Measurements from ENCODE around the gene MDFI. TPM values are rescaled to one million over a fixed set of nuclear protein-coding genes. Genes with fewer than 3 reads are reported as not detected.

Gene MDFI
- total and polyA plus RNA-seq, 4 donors: 0.24 to 2.8 (median 0.50) TPM; not detected in 1

GRCh38 chr6:41692730-41693129, 54.5 kb downstream of the MDFI start:
- Histone ChIP-seq H3K9ac (ENCODE audit: low read depth in 1 of 2, low read length in 2 of 2) (no peak overlapping the region), H3K27ac (ENCODE audit: low read depth in 1 of 2, low read length in 2 of 2) (no peak overlapping the region), H3K9me3 (ENCODE audit: control insufficient read depth in 4 of 4, low read length in 3 of 4) (no peaks in the 10 kb centered on the region), H3K36me3 (ENCODE audit: control insufficient read depth in 4 of 4, insufficient read depth in 3 of 4, low read depth in 1 of 4, low read length in 3 of 4) (peaks cover 0 to 16% (median 2%) of the 10 kb centered on the region in 4 donors), H3K4me3 (ENCODE audit: low read depth in 1 of 3, low read length in 3 of 3) (no peak overlapping the region), H3K4me1 (ENCODE audit: control insufficient read depth in 4 of 4, insufficient read depth in 4 of 4, low read length in 3 of 4) (no peaks in the 10 kb centered on the region), H3K27me3 (ENCODE audit: control insufficient read depth in 4 of 4, insufficient read depth in 4 of 4, low read length in 3 of 4) (no peaks in the 10 kb centered on the region)
- no peak for TF ChIP-seq EGR1 (IDR thresholded peaks at IDR 0.05; ENCODE audit: low read depth in 2 of 2)
- TF ChIP-seq GABPA (IDR thresholded peaks at IDR 0.05 in 1 of 2, conservative IDR thresholded peaks at IDR 0.05 in 1 of 2): no peak
- no peak for TF ChIP-seq CTCF (IDR thresholded peaks at IDR 0.05; ENCODE audit: low read depth, low read length, missing input control)
- no peak for TF ChIP-seq JUND (IDR thresholded peaks at IDR 0.05)
- TF ChIP-seq YY1 (IDR thresholded peaks at IDR 0.05): no peak
- TF ChIP-seq FOXA1 (IDR thresholded peaks at IDR 0.05): no peak
- TF ChIP-seq NR2F2 (IDR thresholded peaks at IDR 0.05): no peak
- no peak for TF ChIP-seq HNF4G (IDR thresholded peaks at IDR 0.05)
- TF ChIP-seq SP1 (IDR thresholded peaks at IDR 0.05): no peak
- TF ChIP-seq HNF4A (conservative IDR thresholded peaks at IDR 0.05): no peak
- no peak for TF ChIP-seq FOXA2 (IDR thresholded peaks at IDR 0.05)
- WGBS: 94% methylated on average over 2 of the region's 2 CpGs
- DNase-seq (ENCODE audit: low spot score): no peak

DNA sequence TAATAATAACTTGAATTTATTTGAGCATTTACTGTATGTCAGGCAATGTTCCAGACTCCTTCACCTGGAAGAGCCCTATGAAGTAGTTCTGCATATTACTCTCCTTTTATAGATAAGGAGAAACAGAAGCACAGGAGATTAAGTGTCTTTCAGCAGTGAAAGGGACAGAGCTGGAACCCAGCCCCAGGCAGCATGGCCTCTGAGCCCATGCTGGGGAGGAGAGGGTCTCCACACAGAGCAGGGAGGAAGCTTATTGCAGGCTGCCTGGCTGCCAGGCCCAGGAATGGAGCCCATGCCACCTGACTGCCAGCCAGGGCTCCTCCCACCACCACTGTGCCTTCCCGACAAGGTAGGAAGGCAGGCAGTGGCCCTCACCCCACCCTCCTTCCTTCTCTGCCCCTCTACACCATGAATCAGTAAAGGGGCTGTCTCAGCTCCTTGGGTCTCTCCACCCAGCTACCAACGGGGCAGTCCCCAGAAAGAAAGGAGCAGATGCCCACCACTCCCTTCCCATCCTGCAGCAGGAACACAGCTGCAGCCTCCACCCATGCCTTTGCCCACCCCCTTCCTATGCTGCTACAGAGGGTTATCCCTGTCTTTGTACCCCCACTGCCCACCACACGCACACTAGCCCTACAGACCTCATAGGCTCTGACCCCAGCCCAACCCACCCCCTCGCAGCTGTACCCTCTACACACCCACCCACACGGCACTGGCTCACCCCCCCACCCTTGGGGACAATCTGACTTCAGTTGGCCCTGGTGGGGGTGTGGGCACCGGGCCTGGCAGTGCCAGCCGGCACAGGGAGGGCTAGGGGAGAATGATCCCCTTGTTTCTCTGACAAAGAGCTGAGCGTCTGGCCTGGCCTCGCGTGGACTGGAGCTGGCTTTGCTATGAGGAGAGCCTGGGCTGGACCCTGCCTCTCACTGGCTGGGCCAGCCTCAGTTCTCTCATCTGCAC, 55.3 kb downstream of the MDFI start:
- no peak overlapping the region for H3K9ac ChIP-seq (ENCODE audit: low read depth in 1 of 2, low read length in 2 of 2)
- peaks cover 0 to 9% (median under 1%) of the 10 kb centered on the region in 4 donors for H3K36me3 ChIP-seq (ENCODE audit: control insufficient read depth in 4 of 4, insufficient read depth in 3 of 4, low read depth in 1 of 4, low read length in 3 of 4)
- TF ChIP-seq RXRA (IDR thresholded peaks at IDR 0.05): no peak
- no peak overlapping the region for H3K27ac ChIP-seq (ENCODE audit: low read depth in 1 of 2, low read length in 2 of 2)
- H3K4me1 ChIP-seq (ENCODE audit: control insufficient read depth in 4 of 4, insufficient read depth in 4 of 4, low read length in 3 of 4): no peaks in the 10 kb centered on the region
- no peaks in the 10 kb centered on the region for H3K9me3 ChIP-seq (ENCODE audit: control insufficient read depth in 4 of 4, low read length in 3 of 4)
- H3K27me3 ChIP-seq (ENCODE audit: control insufficient read depth in 4 of 4, insufficient read depth in 4 of 4, low read length in 3 of 4): no peaks in the 10 kb centered on the region
- H3K4me3 ChIP-seq (ENCODE audit: low read depth in 1 of 3, low read length in 3 of 3): no peak overlapping the region
- no peak for DNase-seq (ENCODE audit: low spot score)
- 88% methylated on average over 10 of the region's 10 CpGs for WGBS

GRCh38 chr6:41694815-41695526, 56.7 kb downstream of the MDFI start:
- H3K27me3 ChIP-seq (ENCODE audit: control insufficient read depth in 4 of 4, insufficient read depth in 4 of 4, low read length in 3 of 4): no peaks in the 10 kb centered on the region
- H3K27ac ChIP-seq (ENCODE audit: low read depth in 1 of 2, low read length in 2 of 2): no peak overlapping the region
- H3K9ac ChIP-seq (ENCODE audit: low read depth in 1 of 2, low read length in 2 of 2): no peak overlapping the region
- H3K9me3 ChIP-seq (ENCODE audit: control insufficient read depth in 4 of 4, low read length in 3 of 4): no peaks in the 10 kb centered on the region
- no peak for DNase-seq (ENCODE audit: low spot score)
- H3K36me3 ChIP-seq (ENCODE audit: control insufficient read depth in 4 of 4, insufficient read depth in 3 of 4, low read depth in 1 of 4, low read length in 3 of 4): peaks cover 0 to 8% (median under 1%) of the 10 kb centered on the region in 4 donors
- H3K4me1 ChIP-seq (ENCODE audit: control insufficient read depth in 4 of 4, insufficient read depth in 4 of 4, low read length in 3 of 4): no peaks in the 10 kb centered on the region
- WGBS: 89% methylated on average over 6 of the region's 6 CpGs
- no peak overlapping the region for H3K4me3 ChIP-seq (ENCODE audit: low read depth in 1 of 3, low read length in 3 of 3)
- TF ChIP-seq HNF4A (conservative IDR thresholded peaks at IDR 0.05): no peak
- TF ChIP-seq GABPA (IDR thresholded peaks at IDR 0.05 in 1 of 2, conservative IDR thresholded peaks at IDR 0.05 in 1 of 2): no peak
- TF ChIP-seq CTCF (IDR thresholded peaks at IDR 0.05; ENCODE audit: low read depth, low read length, missing input control): no peak
- TF ChIP-seq, protein P1, sequence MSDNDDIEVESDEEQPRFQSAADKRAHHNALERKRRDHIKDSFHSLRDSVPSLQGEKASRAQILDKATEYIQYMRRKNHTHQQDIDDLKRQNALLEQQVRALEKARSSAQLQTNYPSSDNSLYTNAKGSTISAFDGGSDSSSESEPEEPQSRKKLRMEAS (IDR thresholded peaks at IDR 0.05): no peak
- no peak for TF ChIP-seq YY1 (IDR thresholded peaks at IDR 0.05)
- no peak for TF ChIP-seq TAF1 (conservative IDR thresholded peaks at IDR 0.05)
- TF ChIP-seq JUND (IDR thresholded peaks at IDR 0.05): no peak
- no peak for TF ChIP-seq REST (IDR thresholded peaks at IDR 0.05)
- TF ChIP-seq SP1 (IDR thresholded peaks at IDR 0.05): no peak
- TF ChIP-seq HNF4G (IDR thresholded peaks at IDR 0.05): no peak
- no peak for TF ChIP-seq EGR1 (IDR thresholded peaks at IDR 0.05; ENCODE audit: low read depth in 2 of 2)

Measured in liver (tissue), 9 donors.